Measurements from ENCODE around the gene SBNO1.

Gene SBNO1

DNA sequence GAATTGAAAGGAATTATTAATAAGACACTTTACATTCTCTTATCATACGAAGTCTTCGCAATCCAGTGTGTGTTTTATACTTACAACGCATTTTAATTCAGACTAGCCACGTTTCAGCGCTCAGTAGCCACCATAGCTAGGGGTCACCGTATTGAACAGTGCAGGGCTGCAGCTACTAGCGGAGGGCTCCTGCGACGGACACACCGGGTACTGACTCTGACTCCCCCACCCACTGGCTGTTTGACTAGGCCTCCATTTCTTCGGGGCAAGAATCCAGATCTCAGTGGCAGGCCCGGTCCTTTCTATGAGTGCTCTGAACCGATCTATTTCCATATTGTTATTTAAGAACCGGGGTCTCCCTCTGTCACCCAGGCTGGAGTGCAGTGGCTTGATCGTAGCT, 91.5 kb downstream of the SBNO1 start:
- Histone ChIP-seq H3K4me1 (ENCODE audit: control insufficient read depth in 2 of 2, insufficient read depth in 1 of 2, low read depth in 1 of 2, low read length in 2 of 2) (peaks cover 14% of the 10 kb centered on the region in 2 donors), H3K23ac (ENCODE audit: low read depth, low read length, poor library complexity) (no peak overlapping the region), H2BK5ac (ENCODE audit: low read length) (no peak overlapping the region), H2AFZ (ENCODE audit: low read length) (no peak overlapping the region), H4K8ac (ENCODE audit: low read depth, low read length) (no peak overlapping the region), H3K79me1 (ENCODE audit: low read depth, low read length) (peaks cover 14% of the 10 kb centered on the region), H3K36me3 (replicated peaks in 1 of 2; ENCODE audit: control insufficient read depth in 2 of 2, insufficient read depth in 2 of 2, low read length in 2 of 2) (peaks cover 3 to 10% of the 10 kb centered on the region in 2 donors), H3K27me3 (ENCODE audit: control insufficient read depth in 3 of 3, insufficient read depth in 3 of 3, low read depth in 1 of 3, low read length in 3 of 3) (no peaks in the 10 kb centered on the region), H3K18ac (ENCODE audit: low read length) (no peak overlapping the region), H3K4ac (ENCODE audit: low read length) (no peak overlapping the region), H3K4me2 (ENCODE audit: insufficient read depth, low read length, poor library complexity, severe bottlenecking) (no peak overlapping the region), H2BK120ac (ENCODE audit: low read depth, low read length) (no peak overlapping the region), H2AK5ac (ENCODE audit: low read depth, low read length) (no peak overlapping the region), H3K9ac (ENCODE audit: low read depth, low read length, poor library complexity) (no peak overlapping the region), H3K14ac (ENCODE audit: low read length) (no peak overlapping the region), H3K9me3 (replicated peaks in 1 of 2; ENCODE audit: control insufficient read depth in 2 of 2, insufficient read depth in 1 of 2, low read depth in 1 of 2, low read length in 2 of 2) (no peaks in the 10 kb centered on the region), H3K27ac (replicated peaks; ENCODE audit: low read length) (no peak overlapping the region), H2BK12ac (ENCODE audit: low read length) (no peak overlapping the region), H2BK15ac (ENCODE audit: low read length) (no peak overlapping the region), H4K91ac (ENCODE audit: low read depth, low read length, poor library complexity) (no peak overlapping the region), H3K4me3 (ENCODE audit: low read length in 2 of 2) (no peak overlapping the region)
- no CpG with 5 or more reads among the region's 15 CpGs for WGBS, 2 donors (ENCODE audit: extremely low coverage in 2 of 2, insufficient read length in 2 of 2, insufficient replicate concordance in 1 of 2)
- DNase-seq (ENCODE audit: low spot score): no peak

DNA sequence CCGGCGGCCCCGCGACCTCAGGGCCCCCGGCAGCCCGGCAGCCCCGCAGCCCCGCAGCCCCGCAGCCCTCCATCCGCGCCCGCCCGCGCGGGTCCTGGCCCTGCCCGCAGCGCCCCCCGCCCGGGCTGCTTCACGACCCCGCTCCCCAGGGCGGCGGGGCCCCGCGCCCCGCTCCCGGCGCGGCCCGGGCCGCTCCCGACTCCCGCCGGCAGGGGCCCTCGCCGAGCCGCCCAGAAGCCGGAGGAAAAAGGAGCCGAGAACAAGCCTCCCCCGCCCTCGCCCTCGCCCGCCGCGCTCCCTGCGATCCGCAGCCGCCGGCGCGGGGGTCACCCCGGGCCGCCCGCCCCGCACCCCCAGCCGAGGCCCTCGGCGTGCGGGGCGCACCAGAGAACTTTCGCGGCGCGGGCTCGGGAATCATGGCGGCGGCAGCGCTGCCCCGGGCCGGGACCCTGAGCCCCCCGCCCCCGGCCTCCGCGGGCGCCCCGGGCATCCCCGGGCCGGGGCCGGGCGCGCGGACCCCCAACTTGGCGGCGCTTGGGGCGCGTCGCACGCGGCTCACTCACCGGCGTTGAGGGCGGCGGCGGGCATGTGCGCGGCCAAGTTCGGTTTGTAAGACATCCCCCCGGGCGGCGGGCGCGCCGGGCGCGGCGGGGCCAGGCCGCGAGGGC, 93.5 kb downstream of the SBNO1 start:
- no peaks in the 10 kb centered on the region for H3K9me3 ChIP-seq (replicated peaks in 1 of 2; ENCODE audit: control insufficient read depth in 2 of 2, insufficient read depth in 1 of 2, low read depth in 1 of 2, low read length in 2 of 2)
- peak overlapping the region; percentile 85 for H2BK15ac ChIP-seq (ENCODE audit: low read length)
- peak; percentile 68 for DNase-seq (ENCODE audit: low spot score)
- no peaks in the 10 kb centered on the region for H3K27me3 ChIP-seq (ENCODE audit: control insufficient read depth in 3 of 3, insufficient read depth in 3 of 3, low read depth in 1 of 3, low read length in 3 of 3)
- H2AK5ac ChIP-seq (ENCODE audit: low read depth, low read length): peak overlapping the region; percentile 100
- peak overlapping the region; percentile 92 for H3K9ac ChIP-seq (ENCODE audit: low read depth, low read length, poor library complexity)
- H4K91ac ChIP-seq (ENCODE audit: low read depth, low read length, poor library complexity): no peak overlapping the region
- H4K8ac ChIP-seq (ENCODE audit: low read depth, low read length): no peak overlapping the region
- peak overlapping the region; percentile 94 for H3K14ac ChIP-seq (ENCODE audit: low read length)
- H3K36me3 ChIP-seq (replicated peaks in 1 of 2; ENCODE audit: control insufficient read depth in 2 of 2, insufficient read depth in 2 of 2, low read length in 2 of 2): peaks cover 15 to 30% of the 10 kb centered on the region in 2 donors
- H3K4me3 ChIP-seq (ENCODE audit: low read length in 2 of 2): peak overlapping the region; percentile 64 to 83
- H2BK120ac ChIP-seq (ENCODE audit: low read depth, low read length): peak overlapping the region; percentile 99
- peak overlapping the region; percentile 95 for H3K23ac ChIP-seq (ENCODE audit: low read depth, low read length, poor library complexity)
- H3K27ac ChIP-seq (replicated peaks; ENCODE audit: low read length): peak overlapping the region; percentile 94
- peak overlapping the region; percentile 71 for H2AFZ ChIP-seq (ENCODE audit: low read length)
- peaks cover 14 to 16% of the 10 kb centered on the region in 2 donors for H3K4me1 ChIP-seq (ENCODE audit: control insufficient read depth in 2 of 2, insufficient read depth in 1 of 2, low read depth in 1 of 2, low read length in 2 of 2)
- H2BK5ac ChIP-seq (ENCODE audit: low read length): peak overlapping the region; percentile 96
- H3K4ac ChIP-seq (ENCODE audit: low read length): peak overlapping the region; percentile 93
- H3K4me2 ChIP-seq (ENCODE audit: insufficient read depth, low read length, poor library complexity, severe bottlenecking): peak overlapping the region; percentile 99
- no CpG with 5 or more reads among the region's 108 CpGs for WGBS, 2 donors (ENCODE audit: extremely low coverage in 2 of 2, insufficient read length in 2 of 2, insufficient replicate concordance in 1 of 2)
- peaks cover 29% of the 10 kb centered on the region for H3K79me1 ChIP-seq (ENCODE audit: low read depth, low read length)
- H2BK12ac ChIP-seq (ENCODE audit: low read length): no peak overlapping the region
- peak overlapping the region; percentile 100 for H3K18ac ChIP-seq (ENCODE audit: low read length)

DNA sequence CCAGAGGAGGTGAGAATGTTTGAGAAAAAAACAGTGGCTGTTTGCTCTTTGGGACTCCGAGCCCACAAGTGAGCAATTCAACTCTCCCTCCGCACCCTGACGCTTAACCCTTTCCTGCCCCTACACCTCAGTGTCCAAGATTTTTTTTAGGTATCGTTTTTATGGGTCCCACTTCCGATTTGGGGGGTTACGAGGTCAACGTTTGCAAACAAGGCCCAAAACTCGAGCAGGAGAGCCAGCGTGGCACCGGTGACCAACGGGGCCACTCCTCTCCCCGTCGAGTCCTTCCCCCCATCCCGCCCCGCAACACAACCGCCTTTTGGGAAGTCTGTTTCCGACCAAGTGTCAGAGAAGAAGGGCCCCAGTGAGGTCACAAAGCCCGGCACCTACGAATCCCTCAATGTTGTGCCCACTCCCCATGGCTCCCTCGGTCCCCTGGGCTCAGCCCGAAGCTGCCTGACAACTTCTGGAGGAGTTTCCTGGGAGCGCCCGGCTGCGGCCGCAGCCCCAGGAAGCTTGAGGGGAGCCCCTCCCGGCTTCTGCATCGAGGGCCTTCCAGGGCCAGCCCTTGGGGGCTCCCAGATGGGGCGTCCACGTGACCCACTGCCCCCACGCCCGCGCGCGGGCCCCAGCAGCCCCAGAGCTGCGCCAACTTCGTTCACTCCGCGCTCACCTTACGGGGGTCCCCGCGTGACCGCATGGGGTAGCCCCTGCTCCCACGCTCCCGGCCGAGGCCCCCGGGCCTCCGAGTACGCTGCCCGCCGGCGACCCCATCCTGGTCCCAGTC, 94.2 kb downstream of the SBNO1 start:
- Histone ChIP-seq H3K4ac (ENCODE audit: low read length) (peak overlapping the region; percentile 100), H3K4me2 (ENCODE audit: insufficient read depth, low read length, poor library complexity, severe bottlenecking) (peak overlapping the region; percentile 99), H2BK15ac (ENCODE audit: low read length) (peak overlapping the region; percentile 85), H2BK12ac (ENCODE audit: low read length) (no peak overlapping the region), H3K79me1 (ENCODE audit: low read depth, low read length) (peaks cover 32% of the 10 kb centered on the region), H4K91ac (ENCODE audit: low read depth, low read length, poor library complexity) (peak overlapping the region; percentile 100), H3K9me3 (replicated peaks in 1 of 2; ENCODE audit: control insufficient read depth in 2 of 2, insufficient read depth in 1 of 2, low read depth in 1 of 2, low read length in 2 of 2) (no peaks in the 10 kb centered on the region), H3K4me1 (ENCODE audit: control insufficient read depth in 2 of 2, insufficient read depth in 1 of 2, low read depth in 1 of 2, low read length in 2 of 2) (peaks cover 14 to 16% of the 10 kb centered on the region in 2 donors), H2AK5ac (ENCODE audit: low read depth, low read length) (peak overlapping the region; percentile 100), H3K9ac (ENCODE audit: low read depth, low read length, poor library complexity) (peak overlapping the region; percentile 97), H4K8ac (ENCODE audit: low read depth, low read length) (peak overlapping the region; percentile 48), H3K36me3 (replicated peaks in 1 of 2; ENCODE audit: control insufficient read depth in 2 of 2, insufficient read depth in 2 of 2, low read length in 2 of 2) (peaks cover 22 to 37% of the 10 kb centered on the region in 2 donors), H2BK120ac (ENCODE audit: low read depth, low read length) (peak overlapping the region; percentile 99), H3K4me3 (ENCODE audit: low read length in 2 of 2) (peak overlapping the region; percentile 64 to 83), H2BK5ac (ENCODE audit: low read length) (peak overlapping the region; percentile 96), H3K18ac (ENCODE audit: low read length) (peak overlapping the region; percentile 100), H3K23ac (ENCODE audit: low read depth, low read length, poor library complexity) (peak overlapping the region; percentile 95), H3K27me3 (ENCODE audit: control insufficient read depth in 3 of 3, insufficient read depth in 3 of 3, low read depth in 1 of 3, low read length in 3 of 3) (no peaks in the 10 kb centered on the region), H2AFZ (ENCODE audit: low read length) (peak overlapping the region; percentile 71), H3K27ac (replicated peaks; ENCODE audit: low read length) (peak overlapping the region; percentile 94), H3K14ac (ENCODE audit: low read length) (peak overlapping the region; percentile 94)
- WGBS, 2 donors (ENCODE audit: extremely low coverage in 2 of 2, insufficient read length in 2 of 2, insufficient replicate concordance in 1 of 2): no CpG with 5 or more reads among the region's 51 CpGs
- DNase-seq (ENCODE audit: low spot score): no peak

DNA sequence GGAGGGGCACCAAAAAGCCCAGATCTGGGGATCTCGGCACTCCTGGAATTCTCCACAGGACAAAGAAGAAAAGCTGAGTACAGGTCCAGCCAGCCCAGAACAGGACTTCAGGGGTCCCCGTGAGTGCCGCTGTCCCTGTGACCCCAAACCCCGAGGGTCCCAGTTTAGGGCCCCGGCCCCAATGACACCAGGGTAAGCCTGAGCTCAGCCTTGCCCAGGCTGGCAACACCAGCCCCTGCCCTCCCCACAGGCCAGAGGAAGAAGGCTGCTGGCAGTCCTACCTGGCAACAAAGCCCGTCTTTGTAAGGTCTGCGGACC, 94.8 kb downstream of the SBNO1 start:
- H3K9ac ChIP-seq (ENCODE audit: low read depth, low read length, poor library complexity): peak overlapping the region; percentile 97
- peak overlapping the region; percentile 94 for H3K27ac ChIP-seq (replicated peaks; ENCODE audit: low read length)
- H3K79me1 ChIP-seq (ENCODE audit: low read depth, low read length): peaks cover 32% of the 10 kb centered on the region
- H3K4me1 ChIP-seq (ENCODE audit: control insufficient read depth in 2 of 2, insufficient read depth in 1 of 2, low read depth in 1 of 2, low read length in 2 of 2): peaks cover 14 to 16% of the 10 kb centered on the region in 2 donors
- peak overlapping the region; percentile 77 for H3K14ac ChIP-seq (ENCODE audit: low read length)
- H2BK5ac ChIP-seq (ENCODE audit: low read length): peak overlapping the region; percentile 96
- H2BK120ac ChIP-seq (ENCODE audit: low read depth, low read length): peak overlapping the region; percentile 99
- no peaks in the 10 kb centered on the region for H3K9me3 ChIP-seq (replicated peaks in 1 of 2; ENCODE audit: control insufficient read depth in 2 of 2, insufficient read depth in 1 of 2, low read depth in 1 of 2, low read length in 2 of 2)
- H3K4me2 ChIP-seq (ENCODE audit: insufficient read depth, low read length, poor library complexity, severe bottlenecking): peak overlapping the region; percentile 99
- H2BK15ac ChIP-seq (ENCODE audit: low read length): no peak overlapping the region
- H2AFZ ChIP-seq (ENCODE audit: low read length): peak overlapping the region; percentile 71
- H3K27me3 ChIP-seq (ENCODE audit: control insufficient read depth in 3 of 3, insufficient read depth in 3 of 3, low read depth in 1 of 3, low read length in 3 of 3): no peaks in the 10 kb centered on the region
- no peak overlapping the region for H2BK12ac ChIP-seq (ENCODE audit: low read length)
- peak overlapping the region; percentile 100 for H3K4ac ChIP-seq (ENCODE audit: low read length)
- H2AK5ac ChIP-seq (ENCODE audit: low read depth, low read length): peak overlapping the region; percentile 100
- peak overlapping the region; percentile 64 to 83 for H3K4me3 ChIP-seq (ENCODE audit: low read length in 2 of 2)
- H3K18ac ChIP-seq (ENCODE audit: low read length): peak overlapping the region; percentile 100
- peak overlapping the region; percentile 95 for H3K23ac ChIP-seq (ENCODE audit: low read depth, low read length, poor library complexity)
- H4K91ac ChIP-seq (ENCODE audit: low read depth, low read length, poor library complexity): peak overlapping the region; percentile 100
- H3K36me3 ChIP-seq (replicated peaks in 1 of 2; ENCODE audit: control insufficient read depth in 2 of 2, insufficient read depth in 2 of 2, low read length in 2 of 2): peaks cover 25 to 43% of the 10 kb centered on the region in 2 donors
- DNase-seq (ENCODE audit: low spot score): no peak
- no CpG with 5 or more reads among the region's 7 CpGs for WGBS, 2 donors (ENCODE audit: extremely low coverage in 2 of 2, insufficient read length in 2 of 2, insufficient replicate concordance in 1 of 2)
- H4K8ac ChIP-seq (ENCODE audit: low read depth, low read length): no peak overlapping the region
